ENCODE measurements around the gene TFPI.

DNA sequence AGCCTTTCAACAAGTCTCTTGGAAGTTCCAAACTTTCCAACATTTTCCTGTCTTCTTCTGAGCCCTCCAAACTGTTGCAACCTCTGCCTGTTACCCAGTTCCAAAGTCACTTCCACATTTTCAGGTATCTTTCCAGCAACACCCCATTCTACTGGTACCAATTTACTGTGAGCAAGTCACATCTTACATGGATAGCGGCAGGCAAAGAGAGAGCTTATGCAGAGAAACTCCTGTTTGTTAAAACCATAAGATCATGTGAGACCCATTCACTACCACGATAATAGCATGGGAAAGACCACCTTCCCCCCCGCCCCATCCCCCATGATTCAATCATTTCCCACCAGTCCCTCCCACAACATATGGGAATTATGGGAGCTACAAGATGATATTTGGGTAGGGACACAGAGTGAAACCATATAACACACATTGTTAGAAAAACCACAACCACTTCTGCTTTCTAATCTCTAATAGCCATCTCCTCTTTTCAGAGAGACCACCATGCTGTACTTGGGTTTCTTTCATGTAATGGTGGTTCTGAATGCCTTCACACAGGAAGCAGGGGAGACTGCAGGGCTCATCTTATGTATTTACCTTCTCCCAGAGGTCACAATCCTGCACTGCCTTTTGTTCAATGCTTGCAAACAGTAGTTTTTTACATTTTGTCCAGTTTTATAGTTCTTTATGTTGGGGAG is 60.2 kb downstream of the TFPI start:
- TF ChIP-seq, protein P1, sequence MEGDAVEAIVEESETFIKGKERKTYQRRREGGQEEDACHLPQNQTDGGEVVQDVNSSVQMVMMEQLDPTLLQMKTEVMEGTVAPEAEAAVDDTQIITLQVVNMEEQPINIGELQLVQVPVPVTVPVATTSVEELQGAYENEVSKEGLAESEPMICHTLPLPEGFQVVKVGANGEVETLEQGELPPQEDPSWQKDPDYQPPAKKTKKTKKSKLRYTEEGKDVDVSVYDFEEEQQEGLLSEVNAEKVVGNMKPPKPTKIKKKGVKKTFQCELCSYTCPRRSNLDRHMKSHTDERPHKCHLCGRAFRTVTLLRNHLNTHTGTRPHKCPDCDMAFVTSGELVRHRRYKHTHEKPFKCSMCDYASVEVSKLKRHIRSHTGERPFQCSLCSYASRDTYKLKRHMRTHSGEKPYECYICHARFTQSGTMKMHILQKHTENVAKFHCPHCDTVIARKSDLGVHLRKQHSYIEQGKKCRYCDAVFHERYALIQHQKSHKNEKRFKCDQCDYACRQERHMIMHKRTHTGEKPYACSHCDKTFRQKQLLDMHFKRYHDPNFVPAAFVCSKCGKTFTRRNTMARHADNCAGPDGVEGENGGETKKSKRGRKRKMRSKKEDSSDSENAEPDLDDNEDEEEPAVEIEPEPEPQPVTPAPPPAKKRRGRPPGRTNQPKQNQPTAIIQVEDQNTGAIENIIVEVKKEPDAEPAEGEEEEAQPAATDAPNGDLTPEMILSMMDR (IDR thresholded peaks at IDR 0.05; ENCODE audit: insufficient read depth, low read depth, low read length), result no peak
- TF ChIP-seq EZH2 (IDR thresholded peaks at IDR 0.05; ENCODE audit: insufficient read depth, low read length), result no peak
